Ovary (tissue), 9 donors: ENCODE results near the gene CLIC4. TPM values are rescaled to one million over a fixed set of nuclear protein-coding genes. Genes with fewer than 3 reads are reported as not detected.
"Not testable (repeated sequence)": the region's sequence is repeated elsewhere in the genome, so short reads cannot be mapped to it uniquely, and the experiment has no call there.

ENCODE experiments used
- DNase-seq, 5 donors: peaks; one replicate each; pipeline ENCODE4 v3.0.0-alpha.2; 2019 to 2020
- H3K27ac ChIP-seq, 2 donors: fragments of 200-600 bp; one replicate each; pipeline versions ENCODE4 v1.5.1 to v1.8.0; 2019 to 2022
- H3K27me3 ChIP-seq: fragments of 200-600 bp; one replicate; pipeline ENCODE4 v1.8.0; 2022
- H3K36me3 ChIP-seq: fragments of 200-600 bp; sonication (generic); one replicate; pipeline ENCODE4 v1.5.1; 2019
- H3K4me1 ChIP-seq: one replicate; pipeline ENCODE4 v1.8.1; 2013; ENCODE audit warnings: mild to moderate bottlenecking, moderate library complexity; ENCODE audit not compliant: insufficient read depth
- H3K4me3 ChIP-seq: fragments of 200-600 bp; sonication (generic); one replicate; pipeline ENCODE4 v1.5.1; 2017
- H3K9me3 ChIP-seq, 2 donors: fragments of 200-600 bp in 1 of 2; sonication (generic) in 1 of 2; one replicate each; pipeline versions ENCODE4 v1.5.1 to v1.8.1; 2013 to 2019; ENCODE audit warnings: mild to moderate bottlenecking in 1 of 2, moderate library complexity in 1 of 2
- CTCF ChIP-seq, 3 donors: fragments of 450-650 bp in 2 of 3; fragments of 200-600 bp in 1 of 3; IDR thresholded peaks; one replicate each; pipeline versions ENCODE4 v1.5.1 to v1.8.0; 2016 to 2022; ENCODE audit warnings: antibody characterized with exemption in 3 of 3, mild to moderate bottlenecking in 1 of 3
- EP300 ChIP-seq: sonication (generic); formaldehyde crosslinking; IDR thresholded peaks from one replicate; pipeline ENCODE4 v1.6.1; 2017; ENCODE audit warnings: antibody characterized with exemption
- POLR2A ChIP-seq: fragments of 450-650 bp; IDR thresholded peaks from one replicate; pipeline ENCODE4 v1.6.1; 2017; ENCODE audit warnings: antibody characterized with exemption, mild to moderate bottlenecking, moderate library complexity
- WGBS, 3 donors: extraction: QIAGEN DNeasy Blood & Tissue Kit in 1 of 3; methylation state at CpG; one replicate each; pipeline versions ENCODE4 v1.1.5 to v1.1.7; 2013 to 2017; 5-methylcytosine and 5-hydroxymethylcytosine counted together
- intact Hi-C, 4 donors: fragments of 100-400 bp; cut with DNase I; formaldehyde crosslinking; loops; one replicate each; pipeline versions ENCODE4 v1.11.0 to v1.15.1; 2022 to 2023
- polyA plus RNA-seq, 2 donors: library from polyadenylated mRNA; stranded (reverse); fragments of 200-250 nt in 1 of 2; fragments of 350-450 nt in 1 of 2; fragmentation: Illumina TruSeq in 1 of 2; extraction: RNeasy Lipid Tissue Mini Kit (QIAGEN cat#74804) in 1 of 2; gene quantifications; one replicate each; pipeline ENCODE4 v1.2.3, GENCODE V29; 2013 to 2014
- total RNA-seq, 7 donors: library from RNA; depleted of rRNA in 2 of 7; stranded (reverse); fragments of >200 nt in 2 of 7; fragmentation: NEBNext Ultra II Directional in 3 of 7; extraction: Animal tissue kit (Norgen Biotek cat#: 25700) in 3 of 7; gene quantifications; one replicate each; pipeline versions ENCODE4 v1.1.0 to v1.2.4, GENCODE V29; 2016 to 2023
- donor health status: DM: no; HTN: no; CAD: no; lungs with moderate emphysema.
- donor health status: DM: no; HTN: no; CAD: no.
- donor health status: Bipolar disorder and iron deficiency.
- donor health status: DM: yes; HTN: yes; CAD: no.
- donor health status: DM: no; HTN: no; CAD: no.
- donor health status: DM: yes; HTN: yes; CAD: no.

Gene CLIC4
- total and polyA plus RNA-seq, 9 donors, result 53.6 to 209 (median 125) TPM

- Histone ChIP-seq H3K27me3 (no peaks in the 10 kb centered on the region), H3K4me1 (no peaks in the 10 kb centered on the region), H3K27ac (no peak overlapping the region), H3K36me3 (no peaks in the 10 kb centered on the region), H3K4me3 (no peak overlapping the region), H3K9me3 (no peaks in the 10 kb centered on the region)
- TF ChIP-seq CTCF (IDR thresholded peaks at IDR 0.05) (no peak), EP300 (no peak), POLR2A (no peak)
- intact Hi-C loops, result no loop called here
- no peak for DNase-seq
Observed at GRCh38 chr1:24884751-24885150, 139.5 kb downstream of the CLIC4 start.

GRCh38 chr1:24886241-24886640, 141.0 kb downstream of the CLIC4 start:
- no peaks in the 10 kb centered on the region for H3K9me3 ChIP-seq
- H3K4me1 ChIP-seq, result no peaks in the 10 kb centered on the region
- WGBS, 3 donors, result 56 to 82% (median 79%) methylated on average over 1 of the region's 1 CpG
- no peak overlapping the region for H3K27ac ChIP-seq
- no peak for TF ChIP-seq POLR2A
- TF ChIP-seq EP300, result no peak
- no peaks in the 10 kb centered on the region for H3K36me3 ChIP-seq
- no peaks in the 10 kb centered on the region for H3K27me3 ChIP-seq
- H3K4me3 ChIP-seq, result no peak overlapping the region
- intact Hi-C loops, result no loop called here
- peak in 2 of 5 donors; percentile 6 to 8 for DNase-seq

GRCh38 chr1:24888061-24888970, 143.1 kb downstream of the CLIC4 start:
- H3K36me3 ChIP-seq, result no peaks in the 10 kb centered on the region
- no peaks in the 10 kb centered on the region for H3K27me3 ChIP-seq
- TF ChIP-seq EP300, result no peak
- intact Hi-C loops, result no loop called here
- peak in 2 of 5 donors; percentile 2 to 4 for DNase-seq
- 85 to 92% (median 89%) methylated on average over 9 of the region's 9 CpGs for WGBS, 3 donors
- no peaks in the 10 kb centered on the region for H3K4me1 ChIP-seq
- H3K4me3 ChIP-seq, result no peak overlapping the region
- no peaks in the 10 kb centered on the region for H3K9me3 ChIP-seq
- H3K27ac ChIP-seq, result no peak overlapping the region

- WGBS, 3 donors, result 62 to 71% (median 67%) methylated on average over 4 of the region's 4 CpGs
- Histone ChIP-seq H3K4me1 (no peaks in the 10 kb centered on the region), H3K27me3 (no peaks in the 10 kb centered on the region), H3K27ac (no peak overlapping the region), H3K36me3 (no peaks in the 10 kb centered on the region), H3K9me3 (no peaks in the 10 kb centered on the region), H3K4me3 (no peak overlapping the region)
- intact Hi-C loops, result no loop called here
- no peak for TF ChIP-seq EP300
- no peak for TF ChIP-seq CTCF (IDR thresholded peaks at IDR 0.05)
- no peak for DNase-seq
Observed at GRCh38 chr1:24888971-24889676, 143.9 kb downstream of the CLIC4 start.

- Histone ChIP-seq H3K9me3 (no peaks in the 10 kb centered on the region), H3K27me3 (no peaks in the 10 kb centered on the region), H3K4me3 (no peak overlapping the region), H3K27ac (no peak overlapping the region), H3K36me3 (no peaks in the 10 kb centered on the region), H3K4me1 (no peaks in the 10 kb centered on the region)
- intact Hi-C loops, result no loop called here
- DNase-seq, result no peak
- WGBS, 3 donors, result 77 to 97% (median 84%) methylated on average over 2 of the region's 2 CpGs
- TF ChIP-seq POLR2A, result no peak
Observed at GRCh38 chr1:24890887-24891286, 145.6 kb downstream of the CLIC4 start.

- H3K4me1 ChIP-seq, H3K27ac ChIP-seq, DNase-seq, H3K9me3 ChIP-seq, H3K27me3 ChIP-seq, H3K36me3 ChIP-seq, H3K4me3 ChIP-seq, intact Hi-C loops: not testable (repeated sequence)
- WGBS, 3 donors, result 42 to 55% (median 48%) methylated on average over 1 of the region's 1 CpG
Observed at GRCh38 chr1:24891367-24891766, 146.1 kb downstream of the CLIC4 start.
